SK-N-SH (cell line): ENCODE results near the gene AP2A1. TPM values are rescaled to one million over a fixed set of nuclear protein-coding genes. Genes with fewer than 3 reads are reported as not detected.

Source experiments
- CTCF ChIA-PET: fragments of 300-600, 350-600 bp; formaldehyde crosslinking; extraction: SDS; loops from one replicate; lab custom pipeline; 2021; lab: Yijun Ruan, JAX
- POLR2A ChIA-PET: fragments of 350-600 bp; sonication (Branson Sonifier 250); formaldehyde crosslinking; extraction: SDS; loops from one replicate; lab custom pipeline; 2020; ENCODE audit warnings: antibody characterized with exemption, inconsistent platforms; lab: Yijun Ruan, JAX
- DNase-seq: peaks from one replicate; pipeline ENCODE4 v3.0.0; 2012
- H2AFZ ChIP-seq: fragments of 200-600 bp; sonication (generic); 2 replicates; pipeline ENCODE4 v1.8.1; 2016; ENCODE audit warnings: antibody characterized with exemption, mild to moderate bottlenecking, low read depth
- H3F3A ChIP-seq: fragments of 200-600 bp; sonication (generic); replicated peaks from 2 replicates; pipeline ENCODE3; 2016; ENCODE audit warnings: antibody characterized with exemption, mild to moderate bottlenecking; ENCODE audit not compliant: insufficient read depth
- H3K27ac ChIP-seq, 2 experiments: fragments of 200-500 bp in 1 of 2; fragments of 200-600 bp in 1 of 2; sonication (Bioruptor generic) in 1 of 2; sonication (generic), shearing (Covaris generic) in 1 of 2; 2 replicates each; pipeline versions ENCODE4 v1.5.1 to v1.6.1; 2014 to 2016; ENCODE audit warnings: low read depth in 2 of 2, inconsistent platforms in 1 of 2, low read length in 1 of 2, mild to moderate bottlenecking in 1 of 2, mixed read lengths in 1 of 2
- H3K27me3 ChIP-seq: fragments of 200-600 bp; sonication (generic), shearing (Covaris generic); 2 replicates; pipeline ENCODE4 v1.6.1; 2016; ENCODE audit warnings: mixed run types; ENCODE audit not compliant: insufficient read depth
- H3K36me3 ChIP-seq, 2 experiments: fragments of 200-500 bp in 1 of 2; fragments of 200-600 bp in 1 of 2; sonication (Bioruptor generic) in 1 of 2; sonication (generic) in 1 of 2; replicated peaks in 1 of 2; 2 replicates each; pipeline versions ENCODE3 to v1.5.1; 2014 to 2016; ENCODE audit warnings: low read length in 1 of 2, mild to moderate bottlenecking in 1 of 2; ENCODE audit not compliant: insufficient read depth in 2 of 2, control insufficient read depth in 1 of 2
- H3K4me1 ChIP-seq, 2 experiments: fragments of 200-500 bp in 1 of 2; fragments of 200-600 bp in 1 of 2; sonication (Bioruptor generic) in 1 of 2; sonication (generic), shearing (Covaris generic) in 1 of 2; 2 replicates each; pipeline versions ENCODE4 v1.5.1 to v1.6.1; 2014 to 2016; ENCODE audit warnings: low read depth in 1 of 2, low read length in 1 of 2, mixed run types in 1 of 2; ENCODE audit not compliant: insufficient read depth in 2 of 2, control insufficient read depth in 1 of 2
- H3K4me2 ChIP-seq: fragments of 200-600 bp; sonication (generic), shearing (Covaris generic); 2 replicates; pipeline ENCODE4 v1.6.1; 2017; ENCODE audit warnings: mixed run types
- H3K4me3 ChIP-seq, 2 experiments: fragments of 200-500 bp in 1 of 2; fragments of 200-600 bp in 1 of 2; sonication (Bioruptor generic) in 1 of 2; sonication (generic), shearing (Covaris generic) in 1 of 2; 2 replicates each; pipeline versions ENCODE4 v1.5.1 to v1.8.1; 2014 to 2016; ENCODE audit warnings: low read depth in 2 of 2, inconsistent platforms in 1 of 2, low read length in 1 of 2, mild to moderate bottlenecking in 1 of 2, mixed read lengths in 1 of 2, moderate library complexity in 1 of 2
- H3K79me2 ChIP-seq: fragments of 200-600 bp; sonication (generic); 2 replicates; pipeline ENCODE4 v1.8.1; 2017; ENCODE audit warnings: mild to moderate bottlenecking; ENCODE audit not compliant: insufficient read depth
- H3K9ac ChIP-seq: fragments of 200-600 bp; sonication (generic); 2 replicates; pipeline ENCODE4 v1.6.1; 2017; ENCODE audit warnings: mixed run types
- H3K9me2 ChIP-seq: fragments of 200-600 bp; sonication (generic); 2 replicates; pipeline ENCODE4 v1.6.1; 2017; ENCODE audit warnings: mixed run types
- H3K9me3 ChIP-seq: fragments of 200-600 bp; sonication (generic); 2 replicates; pipeline ENCODE4 v1.6.1; 2017; ENCODE audit warnings: mixed run types, mild to moderate bottlenecking, moderate library complexity
- H4K20me1 ChIP-seq: fragments of 200-600 bp; sonication (generic); 2 replicates; pipeline ENCODE4 v1.6.1; 2017; ENCODE audit warnings: mild to moderate bottlenecking, mixed run types; ENCODE audit not compliant: insufficient read depth
- CHD2 ChIP-seq: fragments of 150-350 bp; IDR thresholded peaks from 2 replicates; pipeline ENCODE4 v1.6.1; 2018; ENCODE audit warnings: low read length; ENCODE audit not compliant: partially characterized antibody
- FOXM1 ChIP-seq: IDR thresholded peaks from 2 replicates; pipeline ENCODE4 v1.4.0; 2012; ENCODE audit warnings: low read depth, mild to moderate bottlenecking
- GABPA ChIP-seq: IDR thresholded peaks from 2 replicates; pipeline ENCODE4 v1.4.0; 2012; ENCODE audit warnings: low read depth, mild to moderate bottlenecking
- MEF2A ChIP-seq: IDR thresholded peaks from 2 replicates; pipeline ENCODE4 v1.4.0; 2012; ENCODE audit warnings: low read depth, borderline replicate concordance
- NFIC ChIP-seq: IDR thresholded peaks from 2 replicates; pipeline ENCODE4 v1.4.0; 2012; ENCODE audit warnings: borderline replicate concordance
- RFX5 ChIP-seq: IDR thresholded peaks from 2 replicates; pipeline ENCODE4 v1.6.1; 2012; ENCODE audit warnings: mild to moderate bottlenecking, improper control_type of control experiment, low read length
- RXRA ChIP-seq: IDR thresholded peaks from 2 replicates; pipeline ENCODE4 v1.4.0; 2012; ENCODE audit warnings: low read depth, mild to moderate bottlenecking, borderline replicate concordance
- SIN3A ChIP-seq: IDR thresholded peaks from 2 replicates; pipeline ENCODE4 v1.6.1; 2012; ENCODE audit warnings: low read depth, mild to moderate bottlenecking, low read length, moderate library complexity, borderline replicate concordance
- TCF12 ChIP-seq: IDR thresholded peaks from 2 replicates; pipeline ENCODE4 v1.4.0; 2012
- WGBS: methylation state at CpG from one replicate; pipeline ENCODE4 v1.1.6; 2017; ENCODE audit warnings: low lambda C conversion rate; 5-methylcytosine and 5-hydroxymethylcytosine counted together
- polyA plus RNA-seq, 3 experiments: library from polyadenylated mRNA; depleted of rRNA; stranded (reverse); fragments of >200 nt; gene quantifications; 2 replicates each; pipeline ENCODE4 v1.2.3, GENCODE V29; 2012

AP2A1 gene
- polyA plus RNA-seq, 1 of the 3 experiments (the other 2 are of a cell fraction): 74.8 TPM

GRCh38 chr19:49788857-49789256 lies 22.1 kb downstream of the AP2A1 start:
- H3K9me3 ChIP-seq: no peaks in the 10 kb centered on the region
- DNase-seq: no peak
- no peaks in the 10 kb centered on the region for H3K9me2 ChIP-seq
- H3F3A ChIP-seq: peaks cover 4% of the 10 kb centered on the region
- no peak overlapping the region for H3K4me2 ChIP-seq
- ChIA-PET CTCF (no interaction called here), POLR2A (no interaction called here)
- H3K4me3 ChIP-seq: no peak overlapping the region
- H3K27me3 ChIP-seq: no peaks in the 10 kb centered on the region
- no peaks in the 10 kb centered on the region for H4K20me1 ChIP-seq
- no CpG with 5 or more reads among the region's 10 CpGs for WGBS
- TF ChIP-seq RXRA: no peak
- TF ChIP-seq MEF2A: no peak
- TF ChIP-seq FOXM1: no peak
- no peak overlapping the region for H3K9ac ChIP-seq
- H3K27ac ChIP-seq: no peak overlapping the region
- peaks cover 14% of the 10 kb centered on the region; the same call in 1 of the 2 replicates for H3K79me2 ChIP-seq
- no peaks in the 10 kb centered on the region for H3K4me1 ChIP-seq
- peaks cover 13 to 14% of the 10 kb centered on the region in 2 experiments for H3K36me3 ChIP-seq
- no peak overlapping the region for H2AFZ ChIP-seq

- no peak for TF ChIP-seq GABPA
- no peak for TF ChIP-seq RFX5
- no peaks in the 10 kb centered on the region for H3K4me1 ChIP-seq
- ChIA-PET POLR2A (no interaction called here), CTCF (no interaction called here)
- no peak for DNase-seq
- H3K27ac ChIP-seq: no peak overlapping the region
- H3F3A ChIP-seq: no peaks in the 10 kb centered on the region
- H3K36me3 ChIP-seq: peaks cover 9 to 19% of the 10 kb centered on the region in 2 experiments
- H3K9me2 ChIP-seq: no peaks in the 10 kb centered on the region
- no peak overlapping the region for H3K4me3 ChIP-seq
- whole genome bisulfite sequencing: 96% methylated on average over 9 of the region's 9 CpGs
- H2AFZ ChIP-seq: no peak overlapping the region
- no peaks in the 10 kb centered on the region for H3K9me3 ChIP-seq
- peaks cover 14% of the 10 kb centered on the region; the same call in 1 of the 2 replicates for H3K79me2 ChIP-seq
- H3K27me3 ChIP-seq: no peaks in the 10 kb centered on the region
- H3K9ac ChIP-seq: no peak overlapping the region
- no peaks in the 10 kb centered on the region for H4K20me1 ChIP-seq
- H3K4me2 ChIP-seq: no peak overlapping the region
Observed at GRCh38 chr19:49790866-49791265, 24.1 kb downstream of the AP2A1 start.

- H4K20me1 ChIP-seq: no peaks in the 10 kb centered on the region
- no peaks in the 10 kb centered on the region for H3K9me2 ChIP-seq
- H3K9ac ChIP-seq: no peak overlapping the region
- H3K9me3 ChIP-seq: no peaks in the 10 kb centered on the region
- CTCF ChIA-PET: no interaction called here
- TF ChIP-seq TCF12: no peak
- TF ChIP-seq NFIC: no peak
- TF ChIP-seq SIN3A: no peak
- no peak for TF ChIP-seq MEF2A
- no peak for TF ChIP-seq CHD2
- H3K27me3 ChIP-seq: no peaks in the 10 kb centered on the region
- no peak overlapping the region for H3K4me3 ChIP-seq
- H3K4me2 ChIP-seq: no peak overlapping the region
- no peak for DNase-seq
- no peaks in the 10 kb centered on the region for H3K4me1 ChIP-seq
- H3F3A ChIP-seq: no peaks in the 10 kb centered on the region
- WGBS: 94% methylated on average over 10 of the region's 26 CpGs
- POLR2A ChIA-PET: no interaction called here
- H3K79me2 ChIP-seq: peaks cover 10% of the 10 kb centered on the region; the same call in 1 of the 2 replicates
- peaks cover 19 to 29% of the 10 kb centered on the region in 2 experiments for H3K36me3 ChIP-seq
- H2AFZ ChIP-seq: no peak overlapping the region
- no peak overlapping the region for H3K27ac ChIP-seq
Observed at GRCh38 chr19:49791776-49792445, 25.1 kb downstream of the AP2A1 start.
